ENCODE measurements around the gene PEX26.
"Not testable (repeated sequence)": the region's sequence is repeated elsewhere in the genome, so short reads cannot be mapped to it uniquely, and the experiment has no call there.

DNA sequence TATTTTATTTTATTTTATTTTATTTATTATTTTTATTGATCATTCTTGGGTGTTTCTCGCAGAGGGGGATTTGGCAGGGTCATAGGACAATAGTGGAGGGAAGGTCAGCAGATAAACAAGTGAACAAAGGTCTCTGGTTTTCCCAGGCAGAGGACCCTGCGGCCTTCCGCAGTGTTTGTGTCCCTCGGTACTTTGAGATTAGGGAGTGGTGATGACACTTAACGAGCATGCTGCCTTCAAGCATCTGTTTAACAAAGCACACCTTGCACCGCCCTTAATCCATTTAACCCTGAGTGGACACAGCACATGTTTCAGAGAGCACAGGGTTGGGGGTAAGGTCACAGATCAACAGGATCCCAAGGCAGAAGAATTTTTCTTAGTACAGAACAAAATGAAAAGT lies 36.9 kb upstream of the PEX26 start:
- TF ChIP-seq CTCF (optimal IDR thresholded peaks at IDR 0.05 in 1 of 3, IDR thresholded peaks at IDR 0.05 in 1 of 3, conservative IDR thresholded peaks at IDR 0.05 in 1 of 3; ENCODE audit: extremely low read depth in 1 of 3, insufficient read depth in 2 of 3, low read length in 3 of 3); EZH2 (IDR thresholded peaks at IDR 0.05; ENCODE audit: low read length): not testable (repeated sequence)

Data from keratinocyte (primary cell).